C4-2B (cell line): ENCODE measurements around the gene IL37.

Experiments
- H3K27ac ChIP-seq: fragments of 450-650 bp; 2 replicates; pipeline ENCODE4 v1.5.1; 2017
- CTCF ChIP-seq: fragments of 450-650 bp; conservative IDR thresholded peaks from 2 replicates; pipeline ENCODE4 v1.5.1; 2017; ENCODE audit warnings: mild to moderate bottlenecking
- ZFX ChIP-seq: fragments of 450-650 bp; IDR thresholded peaks from 2 replicates; pipeline ENCODE4 v1.6.1; 2017

IL37 gene

GRCh38 chr2:112954364-112954763 is 43.4 kb downstream of the IL37 start:
- TF ChIP-seq CTCF, result no peak
- TF ChIP-seq ZFX, result no peak
- no peak overlapping the region for H3K27ac ChIP-seq

- no peak overlapping the region for H3K27ac ChIP-seq
Observed at GRCh38 chr2:112957511-112957910, 46.5 kb downstream of the IL37 start.

GRCh38 chr2:112958428-112959108 is 47.6 kb downstream of the IL37 start:
- peak; percentile 90 for TF ChIP-seq CTCF
- TF ChIP-seq ZFX, result no peak
- H3K27ac ChIP-seq, result no peak overlapping the region

More at GRCh38 chr2:112957511-112957910, 46.5 kb downstream of the IL37 start:
- TF ChIP-seq CTCF (no peak), ZFX (no peak)

GRCh38 chr2:112959109-112959812 is 48.3 kb downstream of the IL37 start:
- no peak overlapping the region for H3K27ac ChIP-seq
- TF ChIP-seq ZFX, result no peak
- TF ChIP-seq CTCF, result peak; percentile 76

- TF ChIP-seq CTCF (no peak), ZFX (no peak)
- no peak overlapping the region for H3K27ac ChIP-seq
Observed at GRCh38 chr2:112960230-112960825, 49.4 kb downstream of the IL37 start.

GRCh38 chr2:112962308-112963175 is 51.6 kb downstream of the IL37 start:
- no peak overlapping the region for H3K27ac ChIP-seq
- TF ChIP-seq CTCF, result no peak
- TF ChIP-seq ZFX, result no peak

GRCh38 chr2:112967023-112967422 is 56.1 kb downstream of the IL37 start:
- TF ChIP-seq CTCF, result no peak
- no peak for TF ChIP-seq ZFX
- H3K27ac ChIP-seq, result no peak overlapping the region
